Stomach smooth muscle (tissue), 2 donors: Measurements from ENCODE around the gene GNAI3.

Source experiments
- H3K27ac ChIP-seq: one replicate; pipeline ENCODE4 v1.7.0; 2013; ENCODE audit warnings: mild to moderate bottlenecking, low read length, inconsistent platforms
- H3K27me3 ChIP-seq, 2 donors: one replicate each; pipeline ENCODE4 v1.7.0; 2013; ENCODE audit warnings: low read length in 2 of 2; ENCODE audit not compliant: insufficient read depth in 2 of 2, control insufficient read depth in 1 of 2
- H3K36me3 ChIP-seq, 2 donors: one replicate each; pipeline ENCODE4 v1.7.0; 2013; ENCODE audit warnings: low read length in 2 of 2; ENCODE audit not compliant: control insufficient read depth in 2 of 2, insufficient read depth in 2 of 2
- H3K4me1 ChIP-seq: one replicate; pipeline ENCODE4 v1.7.0; 2013; ENCODE audit warnings: low read length; ENCODE audit not compliant: control insufficient read depth, insufficient read depth
- H3K4me3 ChIP-seq, 2 donors: one replicate each; pipeline ENCODE4 v1.7.0; 2013; ENCODE audit warnings: low read length in 2 of 2
- H3K9ac ChIP-seq, 2 donors: one replicate each; pipeline ENCODE4 v1.7.0; 2013; ENCODE audit warnings: low read length in 2 of 2, mild to moderate bottlenecking in 1 of 2
- H3K9me3 ChIP-seq, 2 donors: one replicate each; pipeline ENCODE4 v1.7.0; 2013; ENCODE audit warnings: low read length in 2 of 2; ENCODE audit not compliant: control insufficient read depth in 2 of 2
- donor health status: healthy.
- donor health status: Pancreatic carcinoma.

GNAI3 gene

DNA sequence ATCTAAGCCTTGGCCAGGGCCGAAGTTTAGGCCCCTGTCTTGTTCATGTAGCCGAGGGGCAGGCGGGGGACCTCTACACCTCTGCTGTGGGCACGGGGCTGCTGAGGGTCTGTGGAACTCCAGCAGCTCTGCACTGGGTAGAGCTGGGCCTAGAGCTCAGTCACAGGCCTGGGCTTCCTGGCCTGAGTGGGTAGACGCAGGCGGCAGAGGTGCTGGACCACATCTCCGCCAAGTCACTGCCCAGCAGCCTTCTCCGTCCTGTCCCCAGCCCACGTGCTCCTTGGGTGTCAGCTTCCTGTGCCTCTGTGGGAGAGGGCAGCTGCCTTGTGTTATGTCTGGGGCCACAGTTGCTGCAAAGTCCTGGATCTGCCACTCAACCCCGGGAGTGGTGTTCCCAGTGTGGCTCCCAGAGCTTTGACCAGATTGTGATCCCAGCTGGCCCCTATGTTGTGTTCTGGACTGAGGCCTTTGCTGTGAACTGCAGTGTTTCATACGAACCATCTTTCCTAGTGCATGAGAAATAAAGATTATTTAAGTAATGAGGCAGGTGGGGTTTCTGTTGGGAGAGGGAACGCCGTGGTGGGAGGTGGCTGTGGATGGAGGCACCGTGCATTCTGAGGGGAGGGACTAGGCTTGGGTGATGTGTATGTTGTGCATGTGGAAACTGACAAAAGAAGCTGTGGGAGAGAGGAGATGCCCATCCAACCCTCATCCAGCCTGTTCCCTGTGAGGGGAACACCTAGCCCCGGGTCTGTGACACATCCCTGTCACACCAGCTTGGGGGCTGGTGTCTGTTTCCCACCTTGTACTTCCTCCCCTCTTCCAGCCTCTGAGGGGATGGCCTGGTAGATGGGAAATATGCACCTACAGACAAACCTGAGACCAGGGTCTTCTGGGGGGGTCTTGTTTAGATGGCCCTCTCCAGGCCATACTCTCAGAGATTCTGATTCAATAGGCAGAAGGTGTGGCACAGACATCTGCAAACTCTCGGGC, 83.4 kb downstream of the GNAI3 start:
- peak overlapping the region; percentile 5 to 11 for H3K9ac ChIP-seq
- peaks cover 16 to 28% of the 10 kb centered on the region in 2 donors for H3K36me3 ChIP-seq
- H3K27ac ChIP-seq, result peak overlapping the region; percentile 82
- H3K4me1 ChIP-seq, result peaks cover 35% of the 10 kb centered on the region
- no peaks in the 10 kb centered on the region for H3K27me3 ChIP-seq
- H3K9me3 ChIP-seq, result no peaks in the 10 kb centered on the region
- no peak overlapping the region for H3K4me3 ChIP-seq

- H3K9ac ChIP-seq, result peak overlapping the region; percentile 11 to 62
These were observed 84.4 kb downstream of the GNAI3 start for GRCh38 chr1:109632671-109633346.

DNA sequence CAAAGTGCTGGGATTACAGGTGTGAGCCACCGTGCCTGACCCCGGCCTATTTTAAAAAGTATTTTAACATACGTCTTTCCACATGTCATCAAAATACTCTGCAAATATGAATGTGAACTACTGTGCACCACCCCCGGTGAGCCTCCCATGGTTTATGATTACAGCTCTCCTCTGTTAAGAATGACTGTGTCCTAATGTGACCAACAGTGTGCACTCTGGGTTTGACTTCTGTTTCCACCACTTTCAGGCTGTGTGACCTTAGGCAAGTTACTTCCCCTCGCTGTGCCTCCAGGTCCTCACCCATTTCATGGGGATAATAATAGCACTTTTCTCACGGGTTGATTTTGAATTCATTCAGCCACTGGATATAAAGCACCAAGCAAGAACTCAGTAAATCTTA, 85.9 kb downstream of the GNAI3 start:
- Histone ChIP-seq H3K9me3 (no peaks in the 10 kb centered on the region), H3K27me3 (no peaks in the 10 kb centered on the region), H3K4me1 (peaks cover 36% of the 10 kb centered on the region), H3K4me3 (no peak overlapping the region), H3K9ac (no peak overlapping the region), H3K36me3 (peaks cover 9% of the 10 kb centered on the region in 2 donors), H3K27ac (no peak overlapping the region)

More at GRCh38 chr1:109632671-109633346, 84.4 kb downstream of the GNAI3 start:
- Histone ChIP-seq H3K36me3 (peaks cover 15 to 20% of the 10 kb centered on the region in 2 donors), H3K4me1 (peaks cover 36% of the 10 kb centered on the region), H3K4me3 (peak overlapping the region; percentile 7 to 40), H3K27ac (peak overlapping the region; percentile 82), H3K9me3 (no peaks in the 10 kb centered on the region), H3K27me3 (no peaks in the 10 kb centered on the region)

DNA sequence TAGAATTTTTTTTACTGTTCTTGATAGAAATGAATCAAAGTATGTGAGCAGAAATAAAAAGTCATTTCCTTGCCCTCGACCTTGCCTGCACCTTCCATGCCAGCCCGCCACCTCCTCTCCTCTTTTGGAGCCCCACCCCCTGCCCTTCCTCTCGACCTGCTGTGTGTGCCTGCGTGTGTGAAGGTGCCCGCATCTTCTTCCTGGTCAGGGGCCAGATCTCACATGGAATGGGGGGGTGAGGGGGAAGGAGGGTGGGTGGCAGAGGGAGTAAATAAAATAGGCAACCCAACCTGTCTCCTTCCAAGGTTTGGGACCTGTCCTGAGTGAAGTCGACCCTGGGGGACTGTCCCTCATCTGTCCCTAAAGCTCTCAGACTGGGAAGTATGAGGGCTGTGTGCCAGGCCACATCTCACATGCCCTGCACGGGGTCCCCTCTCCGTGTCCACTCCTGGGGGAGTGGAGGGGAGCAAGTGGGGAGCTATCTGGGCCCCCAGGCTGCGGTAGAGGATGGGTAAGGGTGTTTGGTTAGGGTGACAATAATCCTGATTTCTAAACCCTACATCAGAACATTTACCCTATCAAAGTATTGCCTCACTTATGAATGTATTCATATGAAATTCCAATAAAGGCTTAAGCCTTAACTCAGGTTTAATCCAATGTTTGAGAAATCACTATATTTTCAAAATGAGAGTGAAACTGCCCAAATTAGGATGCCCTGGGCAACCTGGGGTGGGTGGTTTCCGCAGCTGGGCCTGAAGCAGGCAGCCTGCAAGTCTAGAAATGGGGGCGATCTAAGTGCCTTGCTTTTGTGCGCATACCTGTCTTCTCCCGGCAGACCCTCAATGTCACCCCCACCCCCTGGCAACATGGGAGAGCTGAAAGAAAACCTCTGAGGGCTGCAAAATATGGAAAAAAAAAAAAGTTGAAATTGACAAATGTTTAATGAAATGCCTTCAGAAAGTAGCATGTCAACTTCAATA, 86.6 kb downstream of the GNAI3 start:
- Histone ChIP-seq H3K4me1 (peaks cover 37% of the 10 kb centered on the region), H3K9ac (no peak overlapping the region), H3K4me3 (no peak overlapping the region), H3K27ac (no peak overlapping the region), H3K27me3 (no peaks in the 10 kb centered on the region), H3K36me3 (peaks cover 5 to 7% of the 10 kb centered on the region in 2 donors), H3K9me3 (no peaks in the 10 kb centered on the region)

DNA sequence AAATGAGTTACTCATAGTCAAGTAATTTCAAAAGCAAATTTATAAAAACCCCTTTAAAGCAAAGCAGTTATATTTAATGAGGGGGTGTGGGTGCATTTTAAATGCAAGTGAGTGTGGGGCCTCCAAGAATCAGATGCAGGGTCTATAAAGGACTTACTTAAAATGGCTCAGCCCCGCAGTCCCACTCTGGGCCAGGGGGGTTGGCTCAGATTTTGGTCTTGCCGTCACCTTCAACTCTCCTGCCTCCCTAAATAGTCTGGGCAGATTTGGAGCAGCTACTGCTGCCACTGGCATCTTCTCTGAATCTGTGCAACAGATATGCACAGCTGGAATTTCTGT, 87.4 kb downstream of the GNAI3 start:
- peaks cover 38% of the 10 kb centered on the region for H3K4me1 ChIP-seq
- H3K27me3 ChIP-seq, result no peaks in the 10 kb centered on the region
- H3K4me3 ChIP-seq, result peak overlapping the region in 1 of 2 donors; percentile 6
- H3K36me3 ChIP-seq, result peaks cover 2 to 4% of the 10 kb centered on the region in 2 donors
- H3K27ac ChIP-seq, result no peak overlapping the region
- H3K9me3 ChIP-seq, result no peaks in the 10 kb centered on the region
- H3K9ac ChIP-seq, result no peak overlapping the region

GRCh38 chr1:109636201-109636952, 88.0 kb downstream of the GNAI3 start:
- H3K9ac ChIP-seq, result no peak overlapping the region
- peaks cover 35% of the 10 kb centered on the region for H3K4me1 ChIP-seq
- peak overlapping the region; percentile 6 to 29 for H3K4me3 ChIP-seq

DNA sequence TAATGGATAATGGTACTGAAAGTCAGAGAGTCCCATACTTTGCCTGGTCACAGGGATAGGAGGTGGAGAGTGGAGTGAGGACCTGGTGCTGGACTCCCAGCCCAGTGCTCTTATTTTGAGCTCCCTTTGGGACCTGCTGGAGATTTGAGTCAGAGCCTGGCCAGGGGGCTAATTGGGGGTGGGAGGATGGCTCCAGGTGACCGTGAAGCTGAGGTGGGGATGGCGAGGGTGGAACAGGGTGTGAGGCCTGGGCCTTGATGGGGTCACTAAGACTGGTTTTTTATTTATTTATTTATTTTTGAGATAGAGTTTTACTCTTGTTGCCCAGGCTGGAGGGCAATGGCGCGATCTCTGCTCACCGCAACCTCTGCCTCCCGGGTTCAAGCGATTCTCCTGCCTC, 89.0 kb downstream of the GNAI3 start:
- H3K36me3 ChIP-seq, result no peaks in the 10 kb centered on the region
- H3K4me3 ChIP-seq, result no peak overlapping the region
- no peaks in the 10 kb centered on the region for H3K9me3 ChIP-seq
- no peaks in the 10 kb centered on the region for H3K27me3 ChIP-seq
- no peak overlapping the region for H3K9ac ChIP-seq
- H3K4me1 ChIP-seq, result peaks cover 25% of the 10 kb centered on the region
- no peak overlapping the region for H3K27ac ChIP-seq

More at GRCh38 chr1:109636201-109636952, 88.0 kb downstream of the GNAI3 start:
- Histone ChIP-seq H3K27me3 (no peaks in the 10 kb centered on the region), H3K9me3 (no peaks in the 10 kb centered on the region), H3K36me3 (no peaks in the 10 kb centered on the region), H3K27ac (no peak overlapping the region)

DNA sequence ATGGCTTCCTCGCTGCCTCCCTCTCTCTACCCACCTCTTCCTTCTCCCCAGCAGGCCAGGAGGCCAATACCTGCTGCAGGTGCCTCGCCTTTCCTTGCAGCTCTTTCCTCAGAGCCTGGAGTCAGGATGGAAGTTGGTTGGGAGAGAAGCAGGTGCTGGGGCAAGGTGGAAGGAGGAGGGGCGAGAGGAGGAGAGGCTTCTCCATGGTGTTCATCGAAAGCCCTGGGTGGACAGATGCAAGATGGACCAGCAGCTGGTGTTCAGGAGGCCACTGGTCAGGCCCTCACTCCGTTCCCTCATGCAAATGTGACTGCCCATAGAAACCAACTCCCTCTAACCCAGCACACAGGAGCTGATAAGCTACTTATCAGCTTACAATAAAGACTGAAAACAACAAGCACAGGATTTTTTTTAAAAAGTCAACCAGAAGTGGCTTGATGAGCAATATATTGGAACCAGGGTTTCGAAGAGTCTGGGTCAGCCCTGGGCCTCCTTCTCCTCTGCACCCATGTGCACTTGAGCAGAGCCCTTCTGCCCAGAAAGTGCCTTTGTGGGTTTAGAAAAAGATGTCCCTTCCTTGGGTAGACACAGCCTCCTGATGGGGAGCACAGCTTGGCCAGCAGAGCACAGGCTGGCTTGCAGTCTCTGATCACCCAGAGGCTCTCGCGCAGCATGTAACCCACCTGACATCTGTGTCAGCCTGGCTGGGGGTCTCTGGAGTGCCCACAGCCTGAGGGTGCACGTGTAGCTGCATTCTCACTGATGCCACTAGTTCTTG, 90.8 kb downstream of the GNAI3 start:
- Histone ChIP-seq H3K9me3 (no peaks in the 10 kb centered on the region), H3K36me3 (no peaks in the 10 kb centered on the region), H3K4me3 (no peak overlapping the region), H3K9ac (no peak overlapping the region), H3K27ac (no peak overlapping the region), H3K27me3 (no peaks in the 10 kb centered on the region), H3K4me1 (peaks cover 20% of the 10 kb centered on the region)

DNA sequence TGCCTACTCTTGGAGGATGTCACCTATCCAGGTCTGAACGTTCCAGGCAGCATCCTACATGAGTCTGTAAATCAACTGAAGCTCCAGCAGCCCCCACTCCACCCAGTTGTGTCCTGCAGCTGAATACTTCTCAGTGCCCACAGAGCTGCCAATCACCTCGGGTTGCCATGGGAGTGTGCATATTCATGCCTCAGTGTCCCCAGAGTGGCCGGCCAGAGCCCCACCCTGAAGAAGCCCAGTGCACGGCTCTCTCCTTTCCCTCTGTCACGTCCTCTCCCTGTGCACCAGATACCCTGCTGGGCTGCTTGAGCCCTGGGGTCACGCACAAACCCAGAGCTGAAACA, 91.4 kb downstream of the GNAI3 start:
- Histone ChIP-seq H3K36me3 (no peaks in the 10 kb centered on the region), H3K27ac (no peak overlapping the region), H3K4me1 (peaks cover 23% of the 10 kb centered on the region), H3K4me3 (no peak overlapping the region), H3K27me3 (no peaks in the 10 kb centered on the region), H3K9me3 (no peaks in the 10 kb centered on the region), H3K9ac (no peak overlapping the region)
